ENCODE results near the gene PACRG. TPM values are rescaled to one million over a fixed set of nuclear protein-coding genes. Genes with fewer than 3 reads are reported as not detected.

The PACRG gene
- polyA plus RNA-seq, 1 of the 3 experiments (the other 2 are of a cell fraction), result 0.56 TPM

GRCh38 chr6:163086624-163086920 lies 358.8 kb downstream of the PACRG start:
- WGBS (ENCODE audit: low lambda C conversion rate), result 27% methylated on average over 1 of the region's 1 CpG
- Histone ChIP-seq H3F3A (replicated peaks; ENCODE audit: insufficient read depth) (no peaks in the 10 kb centered on the region), H3K9me3 (no peaks in the 10 kb centered on the region), H3K36me3 (replicated peaks in 1 of 2; ENCODE audit: control insufficient read depth in 1 of 2, insufficient read depth in 2 of 2, low read length in 1 of 2) (no peaks in the 10 kb centered on the region), H2AFZ (ENCODE audit: low read depth) (no peak overlapping the region), H3K9ac (no peak overlapping the region), H3K4me1 (ENCODE audit: control insufficient read depth in 1 of 2, insufficient read depth in 2 of 2, low read depth in 1 of 2, low read length in 1 of 2) (no peaks in the 10 kb centered on the region), H3K9me2 (no peaks in the 10 kb centered on the region), H3K79me2 (ENCODE audit: insufficient read depth) (no peaks in the 10 kb centered on the region), H3K4me2 (no peak overlapping the region), H4K20me1 (ENCODE audit: insufficient read depth) (no peaks in the 10 kb centered on the region), H3K4me3 (ENCODE audit: low read depth in 2 of 2, low read length in 1 of 2) (no peak overlapping the region), H3K27ac (ENCODE audit: low read depth in 2 of 2, low read length in 1 of 2) (no peak overlapping the region), H3K27me3 (ENCODE audit: insufficient read depth) (no peaks in the 10 kb centered on the region)
- no peak for DNase-seq
- ChIA-PET POLR2A (no interaction called here), CTCF (interaction anchor here (2.0 kb wide), 1 partner anchor 25 kb away, joined by 5 read pairs; no protein-coding TSS in a partner anchor)
- TF ChIP-seq RAD21 (IDR thresholded peaks at IDR 0.05; ENCODE audit: low read length) (no peak), CHD2 (IDR thresholded peaks at IDR 0.05; ENCODE audit: low read length, partially characterized antibody) (no peak), EZH2phosphoT487 (IDR thresholded peaks at IDR 0.05; ENCODE audit: borderline replicate concordance, low read depth) (no peak), CTCF (IDR thresholded peaks at IDR 0.05) (no peak), RFX5 (IDR thresholded peaks at IDR 0.05; ENCODE audit: low read length) (no peak), FOXM1 (IDR thresholded peaks at IDR 0.05; ENCODE audit: low read depth) (no peak), USF2 (IDR thresholded peaks at IDR 0.05; ENCODE audit: borderline replicate concordance, low read depth, low read length) (no peak)

GRCh38 chr6:163087981-163088380 lies 360.2 kb downstream of the PACRG start:
- H3K4me2 ChIP-seq, result no peak overlapping the region
- H3K79me2 ChIP-seq (ENCODE audit: insufficient read depth), result no peaks in the 10 kb centered on the region
- ChIA-PET CTCF (no interaction called here), POLR2A (no interaction called here)
- no peaks in the 10 kb centered on the region; a peak in 1 of 4 replicates for H3K4me1 ChIP-seq (ENCODE audit: control insufficient read depth in 1 of 2, insufficient read depth in 2 of 2, low read depth in 1 of 2, low read length in 1 of 2)
- no peaks in the 10 kb centered on the region for H4K20me1 ChIP-seq (ENCODE audit: insufficient read depth)
- no peaks in the 10 kb centered on the region for H3F3A ChIP-seq (replicated peaks; ENCODE audit: insufficient read depth)
- H2AFZ ChIP-seq (ENCODE audit: low read depth), result no peak overlapping the region
- H3K27me3 ChIP-seq (ENCODE audit: insufficient read depth), result no peaks in the 10 kb centered on the region
- no peaks in the 10 kb centered on the region for H3K36me3 ChIP-seq (replicated peaks in 1 of 2; ENCODE audit: control insufficient read depth in 1 of 2, insufficient read depth in 2 of 2, low read length in 1 of 2)
- H3K4me3 ChIP-seq (ENCODE audit: low read depth in 2 of 2, low read length in 1 of 2), result no peak overlapping the region
- no peaks in the 10 kb centered on the region for H3K9me2 ChIP-seq
- no peaks in the 10 kb centered on the region for H3K9me3 ChIP-seq
- TF ChIP-seq ELF1 (IDR thresholded peaks at IDR 0.05), result no peak
- TF ChIP-seq GABPA (IDR thresholded peaks at IDR 0.05; ENCODE audit: low read depth), result no peak
- H3K9ac ChIP-seq, result no peak overlapping the region
- no peak overlapping the region for H3K27ac ChIP-seq (ENCODE audit: low read depth in 2 of 2, low read length in 1 of 2)
- DNase-seq, result no peak

- Histone ChIP-seq H4K20me1 (ENCODE audit: insufficient read depth) (no peaks in the 10 kb centered on the region), H3K4me3 (ENCODE audit: low read depth in 2 of 2, low read length in 1 of 2) (no peak overlapping the region), H3K9me3 (no peaks in the 10 kb centered on the region), H3K27ac (ENCODE audit: low read depth in 2 of 2, low read length in 1 of 2) (no peak overlapping the region), H3K4me2 (no peak overlapping the region), H3K9ac (no peak overlapping the region), H3K9me2 (no peaks in the 10 kb centered on the region), H2AFZ (ENCODE audit: low read depth) (no peak overlapping the region), H3K4me1 (ENCODE audit: control insufficient read depth in 1 of 2, insufficient read depth in 2 of 2, low read depth in 1 of 2, low read length in 1 of 2) (no peaks in the 10 kb centered on the region; a peak in 1 of 4 replicates), H3F3A (replicated peaks; ENCODE audit: insufficient read depth) (no peaks in the 10 kb centered on the region), H3K79me2 (ENCODE audit: insufficient read depth) (no peaks in the 10 kb centered on the region), H3K27me3 (ENCODE audit: insufficient read depth) (no peaks in the 10 kb centered on the region), H3K36me3 (replicated peaks in 1 of 2; ENCODE audit: control insufficient read depth in 1 of 2, insufficient read depth in 2 of 2, low read length in 1 of 2) (no peaks in the 10 kb centered on the region)
- DNase-seq, result no peak
- TF ChIP-seq RCOR1 (IDR thresholded peaks at IDR 0.05; ENCODE audit: low read length) (no peak), RXRA (IDR thresholded peaks at IDR 0.05; ENCODE audit: borderline replicate concordance, low read depth) (no peak), NFIC (IDR thresholded peaks at IDR 0.05; ENCODE audit: borderline replicate concordance) (no peak), CTCF (IDR thresholded peaks at IDR 0.05) (no peak)
- ChIA-PET CTCF (no interaction called here), POLR2A (no interaction called here)
- 63% methylated on average over 7 of the region's 7 CpGs for WGBS (ENCODE audit: low lambda C conversion rate)
Measured at GRCh38 chr6:163092876-163093275, 365.1 kb downstream of the PACRG start.
